GM04504 (cell line): ENCODE results near the gene GFPT2.

Source experiments
- DNase-seq: peaks from one replicate; pipeline ENCODE4 v3.0.0-alpha.2; 2012; ENCODE audit warnings: low read depth

GFPT2 gene

GRCh38 chr5:180378438-180379344, 25.6 kb upstream of the GFPT2 start:
- DNase-seq: no peak

DNA sequence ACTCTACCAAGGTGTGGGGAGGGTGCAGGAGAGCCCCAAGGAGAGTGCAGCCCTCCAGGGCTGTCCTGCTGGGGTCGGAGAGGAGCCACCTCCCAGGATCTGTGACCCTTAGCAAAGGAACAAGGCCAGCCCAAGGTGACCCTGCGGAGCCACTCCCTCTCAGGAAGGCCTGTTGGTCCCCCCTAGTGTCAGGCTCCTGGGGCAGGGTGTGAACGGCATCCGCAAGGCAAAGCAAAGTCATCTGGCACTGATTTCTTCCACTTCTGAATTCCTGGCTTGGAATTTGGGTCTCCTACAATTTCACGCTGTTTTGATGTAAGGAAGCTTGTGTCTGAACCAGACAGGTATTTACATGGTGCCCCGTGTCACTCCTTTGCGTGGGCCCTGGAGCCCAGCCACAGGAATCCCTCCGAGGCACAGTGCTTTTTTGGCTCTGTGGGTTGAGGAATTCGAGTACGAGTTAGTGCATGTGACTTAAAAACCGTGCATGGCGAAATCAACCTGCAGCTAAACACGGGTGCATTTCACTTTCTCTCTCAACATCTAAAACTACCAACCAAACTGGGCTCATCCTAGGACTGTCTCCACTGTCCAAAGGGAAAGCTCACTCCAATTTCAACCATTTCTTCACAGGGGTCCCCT, 24.5 kb upstream of the GFPT2 start:
- no peak for DNase-seq

DNA sequence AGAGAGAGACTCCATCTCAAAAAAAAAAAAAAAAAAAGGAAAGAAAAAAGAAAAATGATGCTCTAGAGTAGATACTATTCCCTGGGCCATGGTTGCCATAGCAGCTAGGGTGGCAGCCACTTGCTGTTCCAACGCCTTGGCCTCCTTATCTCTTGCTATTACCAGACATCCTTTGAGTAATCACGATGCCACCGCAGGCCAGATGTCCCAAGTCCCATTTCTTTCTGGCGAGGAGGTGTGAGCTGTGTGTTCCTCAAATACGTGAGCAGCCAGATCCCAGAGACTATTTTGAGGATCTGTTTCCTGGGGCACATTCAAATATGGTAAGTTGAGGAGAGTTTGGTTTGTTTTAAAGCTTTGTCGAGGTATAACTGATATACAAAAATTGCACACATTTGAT, 23.4 kb upstream of the GFPT2 start:
- DNase-seq: no peak

GRCh38 chr5:180375955-180376354, 22.8 kb upstream of the GFPT2 start:
- DNase-seq: no peak

GRCh38 chr5:180375291-180375690, 22.2 kb upstream of the GFPT2 start:
- DNase-seq: no peak

DNA sequence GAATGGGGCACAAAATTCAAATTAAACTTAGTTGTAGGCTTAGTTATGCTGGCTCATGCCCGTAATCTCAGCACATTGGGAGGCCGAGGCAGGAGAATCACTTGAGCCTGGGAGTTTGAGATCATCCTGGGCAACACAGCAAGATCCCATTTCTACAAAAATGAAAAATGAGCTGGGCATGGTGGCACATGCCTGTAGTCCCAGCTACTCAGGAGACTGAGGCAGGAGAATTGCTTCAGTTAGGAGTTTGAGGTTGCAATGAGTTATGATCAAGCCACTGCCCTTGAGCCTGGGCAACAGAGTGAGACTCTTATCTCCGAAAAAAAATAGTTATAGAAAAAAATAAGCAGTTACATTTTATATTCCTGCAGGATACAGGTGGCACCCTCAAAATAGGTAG, 20.7 kb upstream of the GFPT2 start:
- DNase-seq: no peak

GRCh38 chr5:180373454-180373853, 20.3 kb upstream of the GFPT2 start:
- DNase-seq: no peak

DNA sequence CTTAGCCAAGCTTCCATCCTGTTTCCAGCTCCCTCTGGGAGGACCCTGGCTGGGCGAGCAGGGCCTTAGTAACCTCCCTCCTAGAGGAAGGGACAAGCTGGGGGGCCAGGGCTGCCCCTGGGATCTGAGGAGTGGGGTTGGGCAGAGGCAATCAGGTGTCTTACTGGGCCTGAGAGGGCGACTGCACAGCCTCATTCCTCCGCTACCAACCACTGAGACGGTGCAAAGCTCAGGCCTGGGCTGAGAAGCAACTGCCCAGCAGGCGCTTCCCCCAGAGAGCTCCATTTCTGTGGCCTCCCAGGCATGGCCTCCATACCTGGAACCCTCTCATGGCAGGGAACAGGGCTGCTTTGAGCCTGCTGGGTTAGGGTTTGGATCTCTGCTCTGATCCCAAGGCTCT, 18.8 kb upstream of the GFPT2 start:
- no peak for DNase-seq

DNA sequence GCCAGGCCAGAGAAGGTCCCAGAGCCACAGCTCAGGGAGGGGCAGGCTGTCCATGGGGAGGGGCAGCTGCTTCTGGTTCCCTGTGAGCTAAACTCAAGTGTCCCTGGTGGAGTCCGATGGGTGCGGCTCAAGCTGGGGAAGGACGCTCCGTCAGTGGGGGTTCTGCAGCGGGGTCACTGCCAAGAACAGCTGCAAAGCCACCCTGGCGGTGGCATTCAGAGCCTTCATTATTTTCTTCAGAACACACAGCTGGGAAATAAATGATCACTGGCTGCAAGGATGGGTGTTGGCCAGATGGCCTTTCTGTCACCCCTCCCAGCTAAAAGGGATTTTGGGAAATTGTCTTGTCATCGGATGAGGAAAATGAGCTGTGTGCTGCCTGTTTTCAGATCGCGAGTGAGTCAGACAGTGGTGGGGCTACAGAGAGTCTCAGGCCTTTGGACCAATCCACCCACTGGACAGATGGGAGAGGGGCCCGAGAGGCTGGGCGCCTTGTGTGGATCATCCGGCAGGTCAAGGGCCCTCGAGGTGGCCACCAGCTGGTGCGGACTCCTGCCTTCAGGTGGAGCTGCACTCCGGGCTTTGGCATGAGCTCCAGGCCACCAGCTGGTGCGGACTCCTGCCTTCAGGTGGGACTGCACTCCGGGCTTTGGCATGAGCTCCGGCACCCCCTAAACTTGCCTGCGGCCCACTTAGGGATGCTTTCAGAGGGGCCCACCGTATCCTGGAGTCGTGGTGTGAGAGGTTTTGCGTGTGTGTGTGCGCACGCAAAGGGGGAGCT, 17.9 kb upstream of the GFPT2 start:
- DNase-seq: peak; percentile 8

DNA sequence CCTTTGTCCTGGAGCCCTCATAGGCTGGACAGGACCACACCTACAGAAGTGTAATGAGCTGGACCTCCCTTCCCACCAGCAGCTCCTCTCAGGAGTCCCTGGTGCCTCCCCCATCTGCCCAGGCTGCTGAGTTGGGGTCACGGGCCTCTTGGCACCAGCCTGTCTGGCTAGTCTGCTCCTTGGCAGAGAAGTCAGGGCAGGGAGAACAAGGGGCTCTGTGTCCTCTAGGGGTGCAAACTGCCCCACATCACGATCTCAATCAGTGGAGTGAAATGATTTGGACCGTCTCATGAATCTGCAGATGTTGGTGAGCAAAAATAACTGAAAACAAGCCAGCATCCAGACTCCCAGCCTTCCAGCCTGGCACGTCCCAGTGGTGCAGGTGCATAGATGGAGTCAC, 14.9 kb upstream of the GFPT2 start:
- DNase-seq: no peak

GRCh38 chr5:180367300-180367699, 14.2 kb upstream of the GFPT2 start:
- no peak for DNase-seq

- peak; percentile 16 for DNase-seq
Measured at GRCh38 chr5:180366326-180366725, 13.2 kb upstream of the GFPT2 start.

- DNase-seq: no peak
Measured at GRCh38 chr5:180365829-180366228, 12.7 kb upstream of the GFPT2 start.

DNA sequence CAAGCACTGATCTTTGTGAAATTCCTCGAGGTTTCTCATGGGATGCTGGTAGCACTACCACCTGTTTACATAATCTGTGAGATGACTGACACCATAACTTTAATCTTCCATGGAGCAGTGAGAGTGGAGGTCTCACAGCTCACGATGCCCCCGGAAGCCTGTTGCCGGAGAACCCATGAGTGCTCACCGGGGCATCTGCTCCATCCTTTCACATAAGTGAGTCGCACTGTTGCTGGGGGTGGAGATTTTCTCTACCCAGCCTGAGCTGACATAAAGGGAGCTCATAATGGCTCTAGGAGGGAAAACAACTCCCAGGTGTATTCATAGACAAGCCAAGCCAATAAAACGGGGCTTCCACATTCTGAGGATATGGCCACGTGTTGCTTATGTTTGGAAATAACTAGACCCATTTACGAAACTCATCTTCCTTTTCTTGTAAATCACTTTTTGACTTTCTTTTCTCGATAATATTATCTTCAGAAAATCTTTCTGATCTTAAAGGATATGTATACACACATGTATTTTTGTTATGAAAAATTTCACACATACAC, 11.2 kb upstream of the GFPT2 start:
- DNase-seq: no peak

- no peak for DNase-seq
Measured at GRCh38 chr5:180360078-180360957, 7.2 kb upstream of the GFPT2 start.

DNA sequence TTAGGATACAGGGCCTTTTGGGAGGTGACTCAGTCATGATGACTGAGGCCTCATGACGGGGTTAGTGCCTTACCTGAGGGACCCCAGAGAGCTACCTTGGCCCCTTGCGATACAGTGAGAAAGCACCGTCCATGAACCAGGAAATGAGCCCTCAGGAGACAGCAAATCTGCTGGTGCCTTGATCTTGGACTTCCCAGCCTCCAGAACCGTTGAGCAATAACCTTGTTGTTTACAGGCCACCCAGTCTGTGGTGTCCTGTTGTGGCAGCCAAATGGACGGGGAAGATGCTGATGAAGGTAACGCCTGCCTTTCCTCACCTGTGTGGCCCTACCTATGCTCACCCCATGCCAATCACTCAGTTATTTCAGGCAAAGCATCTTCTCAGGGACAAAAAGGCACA, 5.6 kb upstream of the GFPT2 start:
- no peak for DNase-seq

GRCh38 chr5:180358179-180358578, 5.0 kb upstream of the GFPT2 start:
- DNase-seq: no peak

DNA sequence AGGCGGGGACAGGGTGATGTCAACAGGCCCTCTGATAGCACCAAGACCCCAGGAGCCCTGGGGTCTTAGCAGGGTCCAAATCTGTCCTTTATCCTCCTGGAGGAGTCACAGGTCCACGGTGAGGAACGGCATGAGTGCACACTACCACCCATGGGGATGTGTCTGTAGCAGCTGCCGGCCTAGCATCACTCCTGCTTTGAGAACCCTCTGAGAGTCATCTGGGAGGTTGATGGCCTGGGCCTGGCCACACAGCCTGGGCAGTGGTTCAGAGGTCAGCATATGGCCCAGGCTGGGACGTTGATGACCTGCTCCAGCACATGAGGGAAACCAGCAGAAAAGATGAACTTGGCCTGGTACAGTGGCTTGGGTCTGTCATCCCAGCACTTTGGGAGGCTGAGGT, 1.8 kb upstream of the GFPT2 start:
- DNase-seq: no peak

- no peak for DNase-seq
Measured at GRCh38 chr5:180353980-180354452, 880 bp upstream of the GFPT2 start.

DNA sequence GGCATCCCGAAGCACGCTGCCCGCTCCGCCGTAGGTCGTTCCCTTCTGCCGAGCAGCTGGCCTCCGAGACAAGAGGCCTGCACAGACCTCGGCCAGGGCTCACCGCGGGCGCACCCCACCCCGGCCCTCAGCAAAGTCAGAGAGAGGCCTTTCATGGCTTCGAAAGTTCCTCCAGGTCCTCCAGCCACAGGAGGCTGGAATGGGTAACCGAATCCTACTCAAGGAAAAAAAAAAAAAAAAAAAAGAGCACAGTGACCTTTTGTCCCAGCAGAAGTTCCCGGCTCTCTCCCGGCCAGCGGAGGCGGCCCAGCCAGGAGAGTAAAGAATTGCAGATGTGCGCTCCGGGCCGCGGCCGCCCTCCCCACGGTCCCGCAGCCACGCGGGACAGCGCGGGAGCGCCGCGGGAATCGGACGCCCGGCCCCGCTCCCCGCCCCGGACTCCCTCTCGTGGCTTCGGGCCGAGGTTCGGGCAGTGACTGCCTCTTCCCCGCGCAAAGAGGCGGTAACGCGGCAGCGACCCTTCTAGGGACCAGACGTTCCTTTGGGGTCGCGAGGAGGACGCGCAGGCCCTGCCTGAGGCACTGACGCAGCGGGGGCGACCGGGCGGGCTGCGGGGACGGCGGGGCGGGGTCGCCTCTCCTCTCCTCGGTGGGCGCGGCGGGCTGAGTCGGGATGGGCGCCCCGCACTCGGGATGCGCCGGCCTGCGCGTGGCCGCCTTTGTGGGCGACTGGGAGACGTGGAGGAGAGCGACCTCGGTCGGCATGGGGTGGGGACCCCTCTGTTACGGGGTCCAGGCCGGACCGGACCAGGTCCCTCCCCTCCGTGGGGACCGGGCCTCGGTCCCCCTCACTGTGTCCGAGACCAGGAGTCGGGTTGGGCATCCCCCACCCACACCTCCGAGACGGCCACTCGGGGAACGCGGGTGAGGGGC, 754 bp downstream of the GFPT2 start:
- DNase-seq: no peak
